BE2C (cell line): ENCODE data around the gene HOXD4.

Experiments used
- DNase-seq: peaks from one replicate; pipeline ENCODE4 v3.0.0-alpha.2; 2020
- H3K27me3 ChIP-seq: fragments of 250-450 bp; sonication (Bioruptor Pico); 2 replicates; pipeline ENCODE4 v1.5.1; 2020; ENCODE audit warnings: mild to moderate bottlenecking
- H3K36me3 ChIP-seq: fragments of 250-450 bp; sonication (Bioruptor Pico); 2 replicates; pipeline ENCODE4 v1.5.1; 2020; ENCODE audit warnings: mild to moderate bottlenecking
- H3K4me1 ChIP-seq: fragments of 250-450 bp; sonication (Bioruptor Pico); 2 replicates; pipeline ENCODE4 v1.5.1; 2020
- H3K4me3 ChIP-seq: 2 replicates; pipeline ENCODE4 v1.5.1; 2011; ENCODE audit warnings: low read depth, low read length
- H3K9me3 ChIP-seq: fragments of 250-450 bp; sonication (Bioruptor Pico); 2 replicates; pipeline ENCODE4 v1.5.1; 2020
- CTCF ChIP-seq: IDR thresholded peaks from 2 replicates; pipeline ENCODE4 v1.5.1; 2012; ENCODE audit warnings: mild to moderate bottlenecking, low read depth, low read length

HOXD4 gene

GRCh38 chr2:176117162-176117822 lies 34.1 kb upstream of the HOXD4 start:
- no peaks in the 10 kb centered on the region for H3K9me3 ChIP-seq
- no peaks in the 10 kb centered on the region; the same call in 1 of the 2 replicates for H3K36me3 ChIP-seq
- TF ChIP-seq CTCF, result no peak
- no peak for DNase-seq
- 0 out of 2 replicates have a peak, but pooled peaks cover 3% of the 10 kb centered on the region for H3K4me1 ChIP-seq
- peaks cover 8% of the 10 kb centered on the region for H3K27me3 ChIP-seq
- H3K4me3 ChIP-seq, result peak overlapping the region; percentile 56

- Histone ChIP-seq H3K4me1 (0 out of 2 replicates have a peak, but pooled peaks cover 3% of the 10 kb centered on the region), H3K9me3 (no peaks in the 10 kb centered on the region), H3K4me3 (peak overlapping the region; percentile 56), H3K36me3 (no peaks in the 10 kb centered on the region; the same call in 1 of the 2 replicates), H3K27me3 (peaks cover 5% of the 10 kb centered on the region; the same call in 1 of the 2 replicates)
- DNase-seq, result no peak
- TF ChIP-seq CTCF, result no peak
Observed at GRCh38 chr2:176117823-176118371, 33.5 kb upstream of the HOXD4 start.

GRCh38 chr2:176118601-176119339 lies 32.6 kb upstream of the HOXD4 start:
- Histone ChIP-seq H3K9me3 (no peaks in the 10 kb centered on the region), H3K27me3 (peaks cover 5% of the 10 kb centered on the region; the same call in 1 of the 2 replicates), H3K4me3 (peak overlapping the region; percentile 47), H3K4me1 (0 out of 2 replicates have a peak, but pooled peaks cover 3% of the 10 kb centered on the region), H3K36me3 (no peaks in the 10 kb centered on the region; the same call in 1 of the 2 replicates)
- TF ChIP-seq CTCF, result peak; percentile 67
- DNase-seq, result peak; percentile 60

- TF ChIP-seq CTCF, result no peak
- Histone ChIP-seq H3K4me3 (no peak overlapping the region), H3K36me3 (no peaks in the 10 kb centered on the region; the same call in 1 of the 2 replicates), H3K9me3 (no peaks in the 10 kb centered on the region), H3K4me1 (0 out of 2 replicates have a peak, but pooled peaks cover 3% of the 10 kb centered on the region), H3K27me3 (peaks cover 5% of the 10 kb centered on the region; the same call in 1 of the 2 replicates)
- no peak for DNase-seq
Observed at GRCh38 chr2:176120364-176121189, 30.8 kb upstream of the HOXD4 start.

- no peak for DNase-seq
- Histone ChIP-seq H3K4me3 (no peak overlapping the region), H3K36me3 (no peaks in the 10 kb centered on the region), H3K4me1 (0 out of 2 replicates have a peak, but pooled peaks cover 3% of the 10 kb centered on the region), H3K27me3 (peaks cover 5% of the 10 kb centered on the region; the same call in 1 of the 2 replicates), H3K9me3 (no peaks in the 10 kb centered on the region)
- TF ChIP-seq CTCF, result no peak
Observed at GRCh38 chr2:176121190-176122051, 29.9 kb upstream of the HOXD4 start.
